Measurements from ENCODE around the gene TCN2.

DNA sequence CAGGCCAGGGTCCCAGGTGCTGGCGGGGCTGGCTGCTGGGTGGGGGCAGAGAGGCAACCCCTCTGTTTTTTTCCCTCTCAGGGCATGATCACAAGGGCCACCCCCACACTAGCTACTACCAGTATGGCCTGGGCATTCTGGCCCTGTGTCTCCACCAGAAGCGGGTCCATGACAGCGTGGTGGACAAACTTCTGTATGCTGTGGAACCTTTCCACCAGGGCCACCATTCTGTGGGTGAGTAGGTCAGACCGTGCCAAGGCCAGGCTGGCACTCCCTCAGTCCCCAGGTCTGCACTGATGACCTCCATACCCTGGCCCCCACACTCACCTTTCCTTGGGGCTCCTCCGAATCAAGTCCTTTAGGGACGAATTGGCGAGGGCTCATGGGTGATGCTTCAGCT is 7.3 kb downstream of the TCN2 start:
- TF ChIP-seq EP300 (IDR thresholded peaks at IDR 0.05) (no peak), POLR2AphosphoS5 (IDR thresholded peaks at IDR 0.05) (no peak)
- TF ChIP-seq, protein P1, sequence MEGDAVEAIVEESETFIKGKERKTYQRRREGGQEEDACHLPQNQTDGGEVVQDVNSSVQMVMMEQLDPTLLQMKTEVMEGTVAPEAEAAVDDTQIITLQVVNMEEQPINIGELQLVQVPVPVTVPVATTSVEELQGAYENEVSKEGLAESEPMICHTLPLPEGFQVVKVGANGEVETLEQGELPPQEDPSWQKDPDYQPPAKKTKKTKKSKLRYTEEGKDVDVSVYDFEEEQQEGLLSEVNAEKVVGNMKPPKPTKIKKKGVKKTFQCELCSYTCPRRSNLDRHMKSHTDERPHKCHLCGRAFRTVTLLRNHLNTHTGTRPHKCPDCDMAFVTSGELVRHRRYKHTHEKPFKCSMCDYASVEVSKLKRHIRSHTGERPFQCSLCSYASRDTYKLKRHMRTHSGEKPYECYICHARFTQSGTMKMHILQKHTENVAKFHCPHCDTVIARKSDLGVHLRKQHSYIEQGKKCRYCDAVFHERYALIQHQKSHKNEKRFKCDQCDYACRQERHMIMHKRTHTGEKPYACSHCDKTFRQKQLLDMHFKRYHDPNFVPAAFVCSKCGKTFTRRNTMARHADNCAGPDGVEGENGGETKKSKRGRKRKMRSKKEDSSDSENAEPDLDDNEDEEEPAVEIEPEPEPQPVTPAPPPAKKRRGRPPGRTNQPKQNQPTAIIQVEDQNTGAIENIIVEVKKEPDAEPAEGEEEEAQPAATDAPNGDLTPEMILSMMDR (IDR thresholded peaks at IDR 0.05) = no peak

All from suprapubic skin (tissue), 4 donors.